GM12891 (cell line): ENCODE results near the gene TRAPPC14.
A peak's percentile ranks its signal among the peaks of the same experiment; 100 is the strongest.

Experiments used
- DNase-seq: peaks from one replicate; pipeline ENCODE4 v3.0.0; 2011; ENCODE audit warnings: low spot score; ENCODE audit not compliant: insufficient read length
- FAIRE-seq: peaks from 2 replicates; lab custom pipeline; 2011; peaks lifted over from hg19 to GRCh38; lab: Jason Lieb, UNC
- PAX5 ChIP-seq: IDR thresholded peaks from 2 replicates; pipeline ENCODE4 v1.6.1; 2011; ENCODE audit warnings: low read length, moderate library complexity, mild to moderate bottlenecking; ENCODE audit not compliant: insufficient read depth, severe bottlenecking
- POLR2A ChIP-seq: IDR thresholded peaks from 2 replicates; pipeline ENCODE4 v1.6.1; 2011; ENCODE audit warnings: low read depth, low read length, control low read depth
- POLR2AphosphoS5 ChIP-seq: IDR thresholded peaks from 2 replicates; pipeline ENCODE4 v1.6.1; 2011; ENCODE audit warnings: low read depth, low read length, control low read depth
- POU2F2 ChIP-seq: IDR thresholded peaks from 2 replicates; pipeline ENCODE4 v1.6.1; 2011; ENCODE audit warnings: low read depth, mild to moderate bottlenecking, control low read depth, low read length, moderate library complexity
- SPI1 ChIP-seq: IDR thresholded peaks from 2 replicates; pipeline ENCODE4 v1.6.1; 2011; ENCODE audit warnings: low read depth, low read length, control low read depth
- TAF1 ChIP-seq: IDR thresholded peaks from 2 replicates; pipeline ENCODE4 v1.6.1; 2011; ENCODE audit warnings: low read depth, low read length, control low read depth

Gene TRAPPC14

DNA sequence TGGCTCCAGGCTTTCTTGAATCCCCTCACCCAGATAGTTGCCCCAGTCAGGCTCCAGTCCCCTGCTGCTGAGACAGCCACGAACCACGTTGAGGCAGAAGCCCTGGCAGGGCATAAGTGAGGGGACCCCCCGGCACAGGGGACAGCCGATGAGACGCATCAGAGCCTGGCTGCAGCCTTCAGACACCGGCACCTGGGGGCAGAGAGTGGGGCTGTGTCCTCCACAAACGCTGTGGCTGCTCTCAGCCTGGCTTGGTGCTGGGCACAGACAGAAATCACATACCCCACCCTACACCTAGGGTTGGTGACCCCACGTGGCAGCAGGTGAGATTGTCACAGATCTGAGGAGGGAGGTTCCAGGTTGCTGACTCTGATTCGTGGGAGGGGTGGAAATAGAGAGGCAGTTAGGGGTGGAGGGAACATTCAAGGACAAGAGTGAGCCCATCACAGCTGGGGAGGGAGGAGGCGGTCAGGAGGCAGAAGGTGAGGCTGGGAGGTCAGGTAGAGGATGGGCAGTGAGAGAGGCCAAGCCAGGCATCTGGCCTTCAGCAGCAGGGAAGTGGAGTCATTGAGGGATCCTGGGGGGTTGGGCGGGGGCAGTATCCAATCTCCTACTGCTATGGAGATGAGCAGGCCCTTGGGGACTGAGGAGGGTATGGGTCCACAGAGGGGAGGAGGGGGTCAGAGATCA, 15.4 kb upstream of the TRAPPC14 start:
- TF ChIP-seq PAX5 (no peak), TAF1 (no peak), SPI1 (no peak), POLR2A (no peak), POU2F2 (no peak), POLR2AphosphoS5 (no peak)
- DNase-seq = no peak

GRCh38 chr7:100171840-100172239, 13.3 kb upstream of the TRAPPC14 start:
- no peak for TF ChIP-seq POU2F2
- TF ChIP-seq POLR2A = no peak
- TF ChIP-seq POLR2AphosphoS5 = no peak
- no peak for TF ChIP-seq SPI1
- no peak for TF ChIP-seq TAF1
- no peak for TF ChIP-seq PAX5
- FAIRE-seq (no peak), DNase-seq (no peak)

More for the DNA sequence above, 15.4 kb upstream of the TRAPPC14 start:
- FAIRE-seq = no peak

- FAIRE-seq = peak; percentile 9
- DNase-seq = no peak
- no peak for TF ChIP-seq POLR2AphosphoS5
Measured at GRCh38 chr7:100171087-100171681, 12.7 kb upstream of the TRAPPC14 start.

GRCh38 chr7:100170101-100170897, 11.8 kb upstream of the TRAPPC14 start:
- FAIRE-seq (no peak), DNase-seq (no peak)
- TF ChIP-seq POLR2A = no peak
- no peak for TF ChIP-seq POU2F2

GRCh38 chr7:100169147-100169850, 10.8 kb upstream of the TRAPPC14 start:
- no peak for DNase-seq
- FAIRE-seq = no peak
- no peak for TF ChIP-seq POU2F2

DNA sequence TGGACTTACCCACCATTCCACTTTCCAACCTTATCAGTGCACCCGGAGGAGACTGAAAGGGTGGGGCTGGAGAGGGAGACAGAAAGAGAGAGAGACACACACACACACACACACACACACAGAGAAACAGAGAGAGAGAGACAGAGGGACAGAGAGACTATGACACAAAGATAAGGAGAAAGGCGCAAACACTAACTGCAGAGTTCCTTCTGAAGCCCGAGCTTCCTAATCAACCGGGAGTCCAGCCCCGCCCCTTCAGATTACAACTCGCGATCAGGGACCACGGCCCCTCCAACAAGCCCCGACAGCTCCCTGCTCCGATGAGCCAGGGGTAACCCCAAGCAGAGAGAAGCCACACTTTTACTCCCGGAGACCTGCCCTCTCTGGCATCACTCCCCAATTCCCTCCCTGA, 9.4 kb upstream of the TRAPPC14 start:
- FAIRE-seq (no peak), DNase-seq (no peak)
- no peak for TF ChIP-seq POLR2A
- TF ChIP-seq SPI1 = no peak
- TF ChIP-seq POLR2AphosphoS5 = no peak
- TF ChIP-seq PAX5 = no peak
- no peak for TF ChIP-seq POU2F2
- TF ChIP-seq TAF1 = no peak

DNA sequence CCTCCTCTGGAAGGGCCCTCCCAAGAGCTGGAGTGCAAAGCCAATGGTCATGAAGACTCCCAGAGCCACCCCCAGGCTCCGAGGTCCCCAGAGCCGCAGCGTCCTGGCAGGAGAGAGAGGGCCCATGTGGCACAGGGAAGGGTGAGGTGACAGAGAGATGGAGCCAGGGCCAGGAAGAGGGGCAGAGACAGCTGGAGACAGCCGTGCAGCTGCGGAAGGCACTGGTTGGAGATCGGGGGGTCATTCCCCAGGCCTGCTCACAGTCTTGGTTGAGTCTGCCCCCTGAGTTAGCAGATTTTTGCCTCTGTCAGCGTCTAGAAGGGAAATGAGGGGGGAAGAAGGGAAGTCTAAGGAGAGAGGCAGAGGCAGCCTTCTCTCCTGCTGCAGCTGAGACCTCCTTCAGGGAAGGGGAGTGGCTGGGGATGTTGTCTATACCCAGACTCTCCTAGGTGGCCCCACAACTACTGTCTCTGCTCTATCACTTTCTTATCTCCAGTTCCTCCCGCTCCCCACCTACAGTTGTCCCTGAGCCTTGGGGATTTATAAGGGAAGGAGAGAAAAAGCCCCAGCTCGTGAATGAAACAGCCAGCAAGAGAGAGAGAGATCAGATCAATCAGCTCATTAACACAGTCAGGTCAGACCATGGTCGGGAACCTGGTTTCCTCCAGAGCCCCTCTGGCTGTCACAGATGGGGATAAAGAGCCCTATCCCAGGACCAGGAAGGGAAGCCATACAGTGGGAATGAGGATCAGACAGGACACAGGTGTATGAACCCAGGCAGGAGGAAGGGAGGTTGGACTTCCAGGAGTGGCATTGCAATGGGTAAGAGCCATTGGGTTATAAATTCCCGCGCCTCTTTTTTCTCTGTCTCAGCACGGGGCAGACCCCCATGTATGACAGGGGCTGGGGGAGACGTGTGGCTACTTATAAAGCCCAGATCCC, 8.7 kb upstream of the TRAPPC14 start:
- FAIRE-seq (peak; percentile 9), DNase-seq (no peak)
- no peak for TF ChIP-seq TAF1
- no peak for TF ChIP-seq POU2F2
- no peak for TF ChIP-seq PAX5
- no peak for TF ChIP-seq POLR2AphosphoS5
- no peak for TF ChIP-seq SPI1
- no peak for TF ChIP-seq POLR2A

- no peak for DNase-seq
- no peak for FAIRE-seq
- TF ChIP-seq SPI1 = no peak
- TF ChIP-seq PAX5 = no peak
- TF ChIP-seq POU2F2 = no peak
- TF ChIP-seq POLR2A = no peak
- TF ChIP-seq POLR2AphosphoS5 = no peak
- TF ChIP-seq TAF1 = no peak
Measured at GRCh38 chr7:100166317-100166940, 7.9 kb upstream of the TRAPPC14 start.
